ENCODE results near the gene FNBP1. TPM values are rescaled to one million over a fixed set of nuclear protein-coding genes. Genes with fewer than 3 reads are reported as not detected.

The FNBP1 gene
- total and polyA plus RNA-seq, 7 donors, result 12.5 to 172 (median 92.8) TPM

DNA sequence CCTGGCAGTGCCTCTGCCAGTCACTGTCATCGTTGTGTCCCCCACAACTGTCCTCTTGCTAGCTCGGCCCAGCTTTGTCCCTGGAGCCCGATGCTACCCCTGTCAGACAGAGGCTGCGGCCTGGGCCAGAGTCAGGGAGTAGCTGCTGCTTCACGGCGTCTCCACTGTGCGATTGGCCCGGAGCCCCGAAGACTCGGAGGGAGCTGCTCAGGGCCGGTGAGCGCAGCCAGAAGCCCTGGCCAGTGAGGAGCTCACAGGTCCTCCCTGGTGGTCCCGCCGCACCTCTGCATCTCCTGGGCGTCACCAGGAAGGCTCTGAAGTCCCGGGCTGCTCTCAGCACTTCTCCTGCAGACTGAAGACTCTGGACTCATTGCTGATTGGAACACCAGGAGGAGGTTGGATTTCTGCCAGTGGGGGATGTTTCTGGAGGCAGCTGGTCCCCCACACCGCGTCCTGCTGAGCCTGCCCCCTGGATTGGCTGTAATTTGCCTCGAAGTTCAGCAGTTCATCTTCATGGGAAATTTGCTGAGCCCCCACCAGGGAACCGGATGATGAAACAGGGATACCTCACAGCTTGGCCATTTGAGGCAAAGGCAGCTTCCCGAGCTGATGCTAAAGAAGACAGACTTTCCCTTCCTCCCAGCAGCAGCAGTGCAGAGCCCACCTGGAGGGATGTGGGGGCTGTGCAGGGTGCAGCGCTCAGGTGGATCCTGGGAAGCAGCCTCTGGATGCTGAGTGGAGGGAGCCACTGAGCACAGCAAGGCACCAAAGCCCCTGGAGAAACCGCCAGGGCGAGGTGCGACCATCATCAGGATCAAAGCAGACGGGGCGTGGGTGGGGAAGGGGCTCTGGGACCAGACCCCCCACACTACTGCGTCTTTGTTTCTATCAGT lies 162.1 kb downstream of the FNBP1 start:
- TF ChIP-seq, protein P1, sequence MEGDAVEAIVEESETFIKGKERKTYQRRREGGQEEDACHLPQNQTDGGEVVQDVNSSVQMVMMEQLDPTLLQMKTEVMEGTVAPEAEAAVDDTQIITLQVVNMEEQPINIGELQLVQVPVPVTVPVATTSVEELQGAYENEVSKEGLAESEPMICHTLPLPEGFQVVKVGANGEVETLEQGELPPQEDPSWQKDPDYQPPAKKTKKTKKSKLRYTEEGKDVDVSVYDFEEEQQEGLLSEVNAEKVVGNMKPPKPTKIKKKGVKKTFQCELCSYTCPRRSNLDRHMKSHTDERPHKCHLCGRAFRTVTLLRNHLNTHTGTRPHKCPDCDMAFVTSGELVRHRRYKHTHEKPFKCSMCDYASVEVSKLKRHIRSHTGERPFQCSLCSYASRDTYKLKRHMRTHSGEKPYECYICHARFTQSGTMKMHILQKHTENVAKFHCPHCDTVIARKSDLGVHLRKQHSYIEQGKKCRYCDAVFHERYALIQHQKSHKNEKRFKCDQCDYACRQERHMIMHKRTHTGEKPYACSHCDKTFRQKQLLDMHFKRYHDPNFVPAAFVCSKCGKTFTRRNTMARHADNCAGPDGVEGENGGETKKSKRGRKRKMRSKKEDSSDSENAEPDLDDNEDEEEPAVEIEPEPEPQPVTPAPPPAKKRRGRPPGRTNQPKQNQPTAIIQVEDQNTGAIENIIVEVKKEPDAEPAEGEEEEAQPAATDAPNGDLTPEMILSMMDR (IDR thresholded peaks at IDR 0.05), result no peak
- TF ChIP-seq POLR2AphosphoS5 (IDR thresholded peaks at IDR 0.05) (no peak), POLR2A (IDR thresholded peaks at IDR 0.05) (no peak), EP300 (IDR thresholded peaks at IDR 0.05) (no peak)
- no peak for DNase-seq
- H3K9me3 ChIP-seq, result no peaks in the 10 kb centered on the region
- 83 to 86% methylated on average over 28 of the region's 28 CpGs for WGBS, 2 donors
- no peaks in the 10 kb centered on the region for H3K27me3 ChIP-seq
- H3K4me1 ChIP-seq, result peaks cover 0 to 46% (median 40%) of the 10 kb centered on the region in 4 donors
- H3K27ac ChIP-seq, result peak overlapping the region; percentile 18 to 61 (median 42)
- peaks cover 0 to 29% (median 9%) of the 10 kb centered on the region in 4 donors for H3K36me3 ChIP-seq
- intact Hi-C loops (cut with DNase I), result loop anchor here (5.0 to 10.0 kb wide), 2 partner anchors 356 to 454 kb away; no protein-coding TSS in a partner anchor
- no peak overlapping the region for H3K4me3 ChIP-seq

DNA sequence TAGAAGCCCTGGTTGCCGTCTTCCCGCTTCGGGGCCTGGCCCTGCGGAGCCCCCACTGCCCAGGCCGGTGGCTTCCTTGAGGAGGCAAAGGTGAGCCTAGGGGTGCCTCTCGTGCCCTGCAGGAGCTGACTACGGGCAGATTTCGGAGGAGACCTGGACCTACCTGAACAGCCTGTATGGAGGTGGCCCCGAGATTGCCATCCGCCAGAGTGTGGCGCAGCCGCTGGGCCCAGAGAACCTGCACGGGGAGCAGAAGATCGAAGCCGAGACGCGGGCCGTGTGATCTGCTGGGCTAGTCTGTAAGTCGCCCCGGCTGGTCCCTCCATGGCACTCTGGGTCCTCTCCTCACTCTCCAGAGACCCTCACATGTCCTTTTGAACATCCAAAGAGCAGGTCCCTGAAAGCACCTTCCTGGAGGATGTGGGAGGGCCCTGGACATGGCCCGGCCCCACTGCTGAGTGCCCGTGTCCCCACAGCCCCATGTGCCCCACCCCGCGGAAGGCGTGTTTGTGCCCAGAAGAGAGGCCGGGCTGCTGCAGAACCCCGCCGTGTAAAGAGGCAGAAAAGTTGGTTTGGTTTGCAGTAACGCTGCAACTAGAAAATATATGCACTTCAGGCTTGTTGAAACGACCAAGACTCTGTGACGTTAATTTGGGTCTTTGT lies 162.9 kb downstream of the FNBP1 start:
- Histone ChIP-seq H3K27me3 (no peaks in the 10 kb centered on the region), H3K27ac (peak overlapping the region; percentile 18 to 61 (median 42)), H3K4me1 (peaks cover 0 to 39% (median 32%) of the 10 kb centered on the region in 4 donors), H3K4me3 (no peak overlapping the region), H3K36me3 (peaks cover 0 to 37% (median 17%) of the 10 kb centered on the region in 4 donors), H3K9me3 (no peaks in the 10 kb centered on the region)
- no peak for DNase-seq
- no peak for TF ChIP-seq EP300 (IDR thresholded peaks at IDR 0.05)
- no peak for TF ChIP-seq POLR2AphosphoS5 (IDR thresholded peaks at IDR 0.05)
- TF ChIP-seq, protein P1 (IDR thresholded peaks at IDR 0.05), result no peak
- TF ChIP-seq POLR2A (IDR thresholded peaks at IDR 0.05), result no peak
- WGBS, 2 donors, result 94 to 95% methylated on average over 31 of the region's 31 CpGs
- intact Hi-C loops (cut with DNase I), result loop anchor here (5.0 to 10.0 kb wide), 2 partner anchors 357 to 455 kb away; no protein-coding TSS in a partner anchor

DNA sequence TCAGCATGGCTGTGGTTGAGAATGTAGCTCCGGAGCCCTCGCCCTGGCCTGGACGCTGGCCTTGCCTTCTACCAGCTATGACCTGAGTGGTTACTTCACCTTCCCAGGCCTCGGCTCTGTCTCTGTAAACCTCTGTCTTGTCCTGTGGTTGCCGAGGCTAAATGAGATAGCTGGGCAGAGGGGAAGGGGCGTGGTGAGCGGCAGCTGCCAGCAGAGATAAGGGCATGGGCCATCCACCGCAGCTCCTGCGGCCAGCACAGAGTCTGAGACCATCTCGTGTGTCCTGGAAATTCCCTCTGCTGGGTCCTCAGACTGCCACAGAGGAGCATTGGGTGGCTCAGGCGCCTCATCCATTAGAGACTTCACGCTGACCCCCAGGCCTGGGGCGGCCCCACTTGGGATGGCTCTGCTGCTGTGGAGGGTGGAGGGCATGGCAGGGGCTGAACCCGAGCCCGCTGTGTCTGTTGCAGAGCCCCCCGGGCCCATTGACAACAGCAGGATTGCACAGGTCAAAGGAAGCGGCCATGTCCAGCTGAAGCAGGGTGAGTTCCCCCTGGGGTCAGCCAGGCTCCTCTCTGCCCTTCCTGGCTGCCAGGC lies 163.8 kb downstream of the FNBP1 start:
- H3K27ac ChIP-seq, result no peak overlapping the region
- intact Hi-C loops (cut with DNase I), result no loop called here
- no peaks in the 10 kb centered on the region for H3K9me3 ChIP-seq
- TF ChIP-seq, protein P1 (IDR thresholded peaks at IDR 0.05), result no peak
- TF ChIP-seq POLR2AphosphoS5 (IDR thresholded peaks at IDR 0.05) (no peak), EP300 (IDR thresholded peaks at IDR 0.05) (no peak), POLR2A (IDR thresholded peaks at IDR 0.05) (no peak)
- H3K4me1 ChIP-seq, result peaks cover 0 to 30% (median 24%) of the 10 kb centered on the region in 4 donors
- H3K27me3 ChIP-seq, result no peaks in the 10 kb centered on the region
- H3K4me3 ChIP-seq, result no peak overlapping the region
- no peak for DNase-seq
- 85 to 89% methylated on average over 17 of the region's 17 CpGs for WGBS, 2 donors
- H3K36me3 ChIP-seq, result peaks cover 0 to 46% (median 26%) of the 10 kb centered on the region in 4 donors

DNA sequence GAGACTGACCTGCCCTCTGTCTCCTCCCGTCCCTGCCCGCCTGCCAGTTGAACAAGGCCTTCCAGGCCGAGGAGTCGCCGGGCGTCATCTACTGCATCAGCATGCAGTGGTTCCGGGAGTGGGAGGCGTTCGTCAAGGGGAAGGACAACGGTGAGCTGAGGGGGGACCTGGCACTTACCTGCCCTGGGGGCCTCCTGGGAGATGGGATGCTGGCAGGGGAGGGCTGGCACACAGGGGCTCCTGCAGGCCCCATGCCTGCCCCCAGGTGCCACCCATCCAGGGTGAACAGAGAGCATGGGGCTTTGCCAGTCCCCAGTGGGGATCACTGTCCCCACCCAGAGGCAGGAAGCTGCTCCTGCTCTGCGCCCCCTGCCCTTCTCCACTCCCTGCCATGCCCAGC lies 164.7 kb downstream of the FNBP1 start:
- H3K27ac ChIP-seq, result no peak overlapping the region
- no peaks in the 10 kb centered on the region for H3K27me3 ChIP-seq
- H3K4me3 ChIP-seq, result no peak overlapping the region
- peaks cover 0 to 52% (median 30%) of the 10 kb centered on the region in 4 donors for H3K36me3 ChIP-seq
- 93 to 95% methylated on average over 11 of the region's 11 CpGs for WGBS, 2 donors
- TF ChIP-seq EP300 (IDR thresholded peaks at IDR 0.05) (no peak), POLR2A (IDR thresholded peaks at IDR 0.05) (no peak), POLR2AphosphoS5 (IDR thresholded peaks at IDR 0.05) (no peak)
- TF ChIP-seq, protein P1 (IDR thresholded peaks at IDR 0.05), result no peak
- H3K9me3 ChIP-seq, result no peaks in the 10 kb centered on the region
- H3K4me1 ChIP-seq, result peaks cover 0 to 24% (median 18%) of the 10 kb centered on the region in 4 donors
- DNase-seq, result no peak
- intact Hi-C loops (cut with DNase I), result no loop called here

Measured in sigmoid colon (tissue), 7 donors.